Activated T-helper 17 cell treated with anti-CD3 and anti-CD28 coated beads, Interleukin-2, amount 50 U/mL, for 72 hours (primary cell): ENCODE measurements around the gene SCN5A. TPM values are rescaled to one million over a fixed set of nuclear protein-coding genes. Genes with fewer than 3 reads are reported as not detected.

ENCODE experiments used
- ATAC-seq: fragments of 150-1000 bp; cut with Tn5 transposase; replicated peaks from 2 replicates; pipeline ENCODE4 v1.10.0; 2021; ENCODE audit warnings: mild to moderate bottlenecking, moderate library complexity
- H3K27ac Mint-ChIP-seq: one replicate; pipeline ENCODE4 v1.8.0; 2022; ENCODE audit warnings: mixed read lengths
- H3K27me3 Mint-ChIP-seq: one replicate; pipeline ENCODE4 v1.8.0; 2022; ENCODE audit warnings: mixed read lengths
- H3K36me3 Mint-ChIP-seq: one replicate; pipeline ENCODE4 v1.8.0; 2022; ENCODE audit warnings: low read depth, mild to moderate bottlenecking, mixed read lengths
- H3K4me1 Mint-ChIP-seq: one replicate; pipeline ENCODE4 v1.8.0; 2022; ENCODE audit warnings: mixed read lengths
- H3K4me3 Mint-ChIP-seq: one replicate; pipeline ENCODE4 v1.8.0; 2022; ENCODE audit warnings: mild to moderate bottlenecking, mixed read lengths
- H3K9me3 Mint-ChIP-seq: one replicate; pipeline ENCODE4 v1.8.0; 2022; ENCODE audit warnings: mixed read lengths
- total RNA-seq, 2 donors: library from RNA; stranded (reverse); gene quantifications; one replicate each; pipeline ENCODE4 v1.2.3, GENCODE V29; 2022

The SCN5A gene
- total RNA-seq, 2 donors from 2014 or later = 0.35 to 0.85 TPM

DNA sequence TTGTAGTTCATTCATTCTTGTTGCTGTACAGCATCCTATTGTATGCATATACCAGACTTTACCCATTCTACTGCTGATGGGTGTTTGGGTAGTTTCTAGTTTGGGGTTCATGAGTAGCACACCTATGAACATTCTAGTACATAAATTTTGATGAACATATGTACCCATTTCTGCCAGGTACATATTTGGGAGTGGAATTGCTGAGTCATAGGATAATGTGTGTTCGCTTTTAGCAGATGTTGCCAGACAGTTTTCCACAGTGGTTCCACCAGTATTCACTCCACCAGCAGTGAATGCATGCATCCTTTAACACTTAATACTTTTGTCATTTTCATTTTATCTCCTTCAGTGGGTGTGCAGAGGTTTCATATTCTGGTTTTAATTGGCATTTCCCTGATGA is 3.4 kb upstream of the SCN5A start:
- H3K4me1 Mint-ChIP-seq = no peaks in the 10 kb centered on the region
- no peak for ATAC-seq
- H3K9me3 Mint-ChIP-seq = no peaks in the 10 kb centered on the region
- H3K27ac Mint-ChIP-seq = no peak overlapping the region
- H3K4me3 Mint-ChIP-seq = no peak overlapping the region
- no peaks in the 10 kb centered on the region for H3K36me3 Mint-ChIP-seq
- H3K27me3 Mint-ChIP-seq = peaks cover 12% of the 10 kb centered on the region

DNA sequence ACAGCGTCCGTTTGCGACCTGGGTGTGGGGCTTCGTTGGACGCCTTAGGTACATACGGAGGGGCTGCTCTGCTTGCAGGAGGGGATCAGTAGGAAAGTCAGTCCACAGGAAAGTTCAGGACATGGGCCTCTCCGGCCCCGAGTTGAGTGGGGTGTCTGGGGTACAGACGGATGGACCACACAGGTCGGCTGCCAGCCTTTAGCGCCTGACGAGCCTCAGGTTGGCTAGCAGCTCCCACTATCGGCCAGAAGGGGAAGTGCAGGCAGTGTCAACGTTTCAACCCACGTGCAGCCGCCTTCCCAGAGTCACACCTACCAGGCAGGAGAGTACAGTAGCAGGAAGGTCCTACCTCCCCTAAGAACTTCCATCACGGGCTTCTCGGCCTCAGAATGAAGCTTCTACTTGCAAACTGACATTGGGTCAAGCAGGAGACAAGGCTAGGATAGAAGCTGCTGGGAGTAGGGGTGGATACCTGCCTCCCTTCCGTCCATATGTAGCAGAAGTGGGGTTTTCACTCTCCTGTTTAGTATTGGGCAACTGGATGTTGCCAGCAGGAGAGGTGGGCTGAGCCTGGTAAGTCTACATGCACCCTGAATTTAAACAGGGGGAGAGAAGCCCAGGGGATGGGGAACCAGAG is 1.8 kb upstream of the SCN5A start:
- ATAC-seq = peak; percentile 55

DNA sequence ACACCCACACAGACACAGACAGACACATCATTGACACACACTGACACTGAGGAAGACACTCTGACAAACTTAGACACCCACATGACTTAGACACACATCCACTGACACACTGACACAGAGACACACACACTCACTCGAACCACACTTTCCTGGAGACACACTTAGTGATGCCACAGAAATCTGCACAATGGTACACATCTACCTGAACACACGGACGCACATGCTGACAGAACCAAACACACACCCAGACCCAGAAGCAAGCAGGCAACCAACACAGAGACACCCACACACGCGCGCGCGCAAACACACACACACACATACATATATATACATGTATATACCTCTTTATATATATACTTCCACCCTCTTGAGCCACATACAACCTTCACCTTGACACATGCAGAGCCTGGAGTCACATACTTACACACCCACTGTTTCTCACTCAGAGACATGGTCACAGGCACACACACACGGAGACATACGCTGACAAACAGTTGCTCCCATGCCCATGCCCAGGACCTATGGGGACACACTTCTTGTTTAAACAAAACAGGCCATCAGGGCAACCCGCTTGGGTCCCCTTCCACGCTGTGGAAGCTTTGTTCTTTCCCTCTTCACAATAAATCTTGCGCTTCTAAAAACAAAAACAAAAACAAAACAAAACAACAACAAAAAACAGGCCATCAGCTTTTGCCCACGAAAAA is 913 bp upstream of the SCN5A start:
- no peak overlapping the region for H3K4me3 Mint-ChIP-seq
- H3K36me3 Mint-ChIP-seq = no peaks in the 10 kb centered on the region
- no peaks in the 10 kb centered on the region for H3K9me3 Mint-ChIP-seq
- no peak for ATAC-seq
- H3K27me3 Mint-ChIP-seq = no peaks in the 10 kb centered on the region
- no peak overlapping the region for H3K27ac Mint-ChIP-seq
- no peaks in the 10 kb centered on the region for H3K4me1 Mint-ChIP-seq

More for the DNA sequence above, 1.8 kb upstream of the SCN5A start:
- Mint-ChIP-seq H3K27ac (no peak overlapping the region), H3K9me3 (no peaks in the 10 kb centered on the region), H3K27me3 (peaks cover 5% of the 10 kb centered on the region), H3K4me3 (no peak overlapping the region), H3K36me3 (no peaks in the 10 kb centered on the region), H3K4me1 (no peaks in the 10 kb centered on the region)

DNA sequence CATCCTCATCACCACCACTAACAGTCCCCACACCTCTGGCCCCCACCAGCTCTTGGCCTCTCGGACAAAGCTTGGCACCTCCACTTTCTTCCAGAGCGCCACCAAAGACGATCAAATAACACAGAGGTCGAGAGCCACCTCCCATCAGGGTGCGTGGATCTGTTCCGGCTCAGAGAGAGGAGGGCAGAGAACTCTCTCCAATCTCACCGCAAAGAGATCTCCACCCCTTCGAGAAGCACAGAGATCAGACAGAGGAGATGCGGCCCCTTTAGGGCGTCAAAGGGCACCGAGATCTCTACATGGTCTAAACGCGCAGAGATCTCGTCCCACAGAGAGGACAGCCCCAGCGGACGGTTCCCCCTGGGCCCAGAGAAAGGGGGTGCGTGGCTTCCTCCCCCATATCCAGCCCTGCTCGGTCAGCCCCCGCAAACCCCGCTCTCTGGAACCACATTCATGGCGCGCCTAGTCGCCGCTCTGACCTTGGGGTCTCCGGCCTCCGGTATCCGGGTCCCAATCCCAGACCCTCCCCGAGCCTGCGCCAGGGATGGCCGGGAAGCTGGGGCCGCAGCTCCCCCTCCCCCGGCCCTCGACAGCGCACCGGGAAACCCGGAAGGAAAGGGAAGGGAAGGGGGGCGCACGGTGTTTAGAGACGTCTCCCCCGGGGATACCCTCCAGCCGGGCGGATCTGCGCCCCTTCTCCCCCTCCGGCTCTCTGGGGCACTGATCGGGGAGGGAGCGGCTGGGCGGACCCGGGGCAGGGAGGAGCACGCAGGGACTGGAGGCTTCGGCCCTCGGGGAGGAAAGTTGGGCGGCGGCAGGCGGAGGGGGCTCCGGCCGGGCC is 608 bp downstream of the SCN5A start:
- Mint-ChIP-seq H3K27ac (no peak overlapping the region), H3K27me3 (no peaks in the 10 kb centered on the region), H3K4me3 (peak overlapping the region; percentile 52), H3K36me3 (no peaks in the 10 kb centered on the region), H3K4me1 (no peaks in the 10 kb centered on the region), H3K9me3 (no peaks in the 10 kb centered on the region)
- peak; percentile 18 for ATAC-seq

DNA sequence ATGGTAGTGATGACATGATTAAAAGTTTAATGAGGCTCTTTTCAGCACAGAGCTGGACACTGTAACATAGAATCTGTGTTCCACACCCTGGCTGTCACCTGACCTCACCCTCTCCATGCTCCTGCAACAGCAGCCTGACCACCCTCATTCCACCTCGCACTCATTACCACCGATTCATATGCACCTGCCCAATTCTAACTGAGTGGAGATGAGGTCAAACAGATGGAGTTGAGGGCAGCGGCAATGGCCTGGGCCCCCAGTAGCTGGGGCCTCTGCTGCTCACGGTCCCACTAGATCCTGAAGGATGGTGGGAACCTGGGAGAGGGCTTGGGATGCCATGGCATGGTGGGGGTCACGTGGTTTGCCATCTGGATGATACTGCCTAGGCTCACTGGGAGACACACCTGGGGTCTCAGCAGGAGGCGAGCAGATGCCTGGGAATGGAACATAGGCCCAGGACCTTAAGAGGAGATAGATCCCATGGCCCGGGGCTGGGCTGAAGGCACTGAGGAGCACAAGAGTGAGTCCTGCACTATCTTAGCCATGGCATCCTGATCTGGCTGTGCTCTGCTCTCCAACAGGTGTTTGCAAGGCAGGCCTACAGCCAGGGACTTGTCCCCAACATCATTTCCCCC is 1.3 kb downstream of the SCN5A start:
- no peak for ATAC-seq
- H3K36me3 Mint-ChIP-seq = no peaks in the 10 kb centered on the region
- H3K4me3 Mint-ChIP-seq = peak overlapping the region; percentile 52
- H3K4me1 Mint-ChIP-seq = no peaks in the 10 kb centered on the region
- no peaks in the 10 kb centered on the region for H3K9me3 Mint-ChIP-seq
- H3K27ac Mint-ChIP-seq = no peak overlapping the region
- no peaks in the 10 kb centered on the region for H3K27me3 Mint-ChIP-seq

DNA sequence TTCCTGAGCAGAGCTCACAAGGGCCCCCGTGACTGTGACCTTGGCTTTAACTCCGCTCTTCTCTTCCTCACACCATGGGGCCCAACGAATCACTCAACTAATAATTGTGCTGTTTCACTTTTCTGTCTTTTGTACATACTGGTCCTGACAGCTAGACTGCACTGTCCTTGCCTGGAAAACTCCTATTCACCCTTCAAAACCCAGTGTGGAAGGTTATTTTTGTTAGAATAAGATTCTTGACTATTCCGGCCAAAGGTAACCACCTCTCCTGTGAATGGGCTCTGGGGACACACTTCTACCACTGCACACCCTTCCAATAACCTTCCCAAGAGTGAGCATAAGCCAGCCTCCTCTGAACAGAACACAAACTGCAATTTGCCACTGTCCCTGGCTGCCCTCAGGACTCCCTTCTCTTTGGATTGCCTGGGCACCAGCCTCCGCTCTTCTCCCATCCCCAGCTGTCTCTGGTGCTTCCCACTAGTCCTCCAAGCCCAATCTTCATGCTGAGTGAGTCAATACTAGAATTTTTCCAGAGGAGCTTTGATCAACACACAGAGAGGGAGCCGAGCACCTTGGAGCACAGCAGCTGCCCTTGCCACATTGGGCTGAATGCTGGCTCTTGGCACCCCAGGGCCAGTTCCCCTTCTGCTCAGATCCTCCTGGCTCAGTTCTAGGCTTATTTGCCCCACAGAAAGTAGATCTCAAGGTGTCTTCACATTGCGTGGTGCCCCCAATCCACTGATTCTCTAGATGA is 2.1 kb downstream of the SCN5A start:
- Mint-ChIP-seq H3K27me3 (no peaks in the 10 kb centered on the region), H3K4me1 (no peaks in the 10 kb centered on the region), H3K27ac (no peak overlapping the region), H3K36me3 (no peaks in the 10 kb centered on the region), H3K4me3 (no peak overlapping the region), H3K9me3 (no peaks in the 10 kb centered on the region)
- no peak for ATAC-seq

DNA sequence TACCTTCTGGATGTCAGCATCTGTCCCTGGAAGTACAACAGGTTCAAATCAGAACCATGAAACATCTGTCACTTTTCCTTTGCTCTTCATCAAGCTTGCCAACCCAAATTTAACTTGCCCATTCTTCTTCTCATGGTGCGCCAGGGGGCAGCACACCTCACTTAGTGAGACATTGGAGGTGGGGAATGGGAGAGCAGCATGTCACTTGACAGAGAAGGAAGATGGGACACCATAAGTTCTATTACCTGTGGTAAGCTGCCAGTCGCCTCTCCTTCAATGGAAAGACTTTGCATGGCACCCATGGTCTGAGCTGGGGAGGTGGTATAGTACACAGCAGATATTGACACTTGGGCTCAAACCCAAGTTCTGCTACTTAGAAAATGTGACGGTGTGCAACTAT is 2.9 kb downstream of the SCN5A start:
- Mint-ChIP-seq H3K9me3 (no peaks in the 10 kb centered on the region), H3K27ac (no peak overlapping the region), H3K36me3 (no peaks in the 10 kb centered on the region), H3K4me3 (no peak overlapping the region), H3K27me3 (no peaks in the 10 kb centered on the region), H3K4me1 (no peaks in the 10 kb centered on the region)
- no peak for ATAC-seq

DNA sequence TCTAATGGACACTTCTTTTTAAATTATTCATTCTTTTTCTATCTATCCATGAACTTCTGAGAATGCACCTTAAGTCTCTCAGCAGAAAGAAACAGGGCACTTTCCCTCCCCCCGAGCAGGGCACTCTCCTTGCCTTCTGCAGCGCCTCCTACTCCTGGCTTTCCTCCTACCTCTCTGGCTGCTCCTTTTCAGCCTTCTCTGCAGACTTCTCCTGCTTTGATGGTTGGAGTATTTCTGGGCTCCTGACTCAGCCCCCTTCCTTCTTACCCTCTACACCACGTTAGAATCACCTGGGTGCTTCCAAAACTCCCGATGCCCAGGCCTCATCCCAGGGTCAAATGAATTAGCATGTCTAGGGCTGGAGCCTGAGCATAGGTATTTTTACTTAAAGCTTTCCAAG is 3.4 kb downstream of the SCN5A start:
- no peaks in the 10 kb centered on the region for H3K4me1 Mint-ChIP-seq
- no peaks in the 10 kb centered on the region for H3K9me3 Mint-ChIP-seq
- no peaks in the 10 kb centered on the region for H3K27me3 Mint-ChIP-seq
- no peaks in the 10 kb centered on the region for H3K36me3 Mint-ChIP-seq
- H3K27ac Mint-ChIP-seq = no peak overlapping the region
- ATAC-seq = no peak
- no peak overlapping the region for H3K4me3 Mint-ChIP-seq

DNA sequence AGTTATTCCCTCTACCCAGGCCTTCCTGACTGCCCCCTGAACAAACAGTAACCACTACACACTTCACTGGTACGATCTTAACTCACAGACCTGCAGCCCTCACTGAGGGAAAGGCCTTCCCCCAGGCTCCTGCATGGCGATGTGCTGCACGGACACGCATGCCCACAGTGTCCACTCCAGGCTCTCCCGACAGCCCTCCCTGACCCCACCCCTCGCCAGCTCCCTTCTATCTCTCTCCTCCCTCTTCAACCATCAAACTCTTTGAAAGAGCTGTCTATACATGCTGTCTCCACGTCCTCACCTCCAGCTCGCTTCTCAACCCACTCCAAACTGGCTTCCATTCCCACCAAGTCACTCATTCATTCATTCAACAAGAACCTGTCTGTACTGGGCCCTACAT is 3.9 kb downstream of the SCN5A start:
- Mint-ChIP-seq H3K36me3 (no peaks in the 10 kb centered on the region), H3K9me3 (no peaks in the 10 kb centered on the region), H3K27ac (no peak overlapping the region), H3K27me3 (no peaks in the 10 kb centered on the region), H3K4me1 (no peaks in the 10 kb centered on the region), H3K4me3 (no peak overlapping the region)
- no peak for ATAC-seq

DNA sequence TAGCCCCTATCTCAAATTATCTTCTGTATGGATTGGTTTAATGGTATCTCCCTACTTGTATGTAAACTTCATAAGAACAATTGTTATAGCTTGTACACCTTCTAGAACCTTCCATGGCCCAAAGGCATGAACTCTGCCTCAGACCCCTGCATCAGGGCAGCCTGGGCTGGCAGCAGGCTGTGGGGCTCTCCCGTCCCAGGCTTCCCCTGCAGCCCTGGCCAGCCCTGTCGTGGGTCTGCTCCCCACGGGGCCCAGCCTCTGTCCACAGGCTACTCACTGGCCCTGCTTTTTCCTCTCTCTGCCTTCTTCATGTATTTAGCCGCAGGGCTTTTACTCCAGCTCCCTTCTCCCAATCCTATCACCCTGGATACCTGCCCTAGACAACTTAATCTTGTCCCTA is 4.4 kb downstream of the SCN5A start:
- H3K27ac Mint-ChIP-seq = no peak overlapping the region
- ATAC-seq = no peak
- H3K4me3 Mint-ChIP-seq = no peak overlapping the region
- H3K4me1 Mint-ChIP-seq = no peaks in the 10 kb centered on the region
- H3K36me3 Mint-ChIP-seq = no peaks in the 10 kb centered on the region
- H3K9me3 Mint-ChIP-seq = no peaks in the 10 kb centered on the region
- H3K27me3 Mint-ChIP-seq = no peaks in the 10 kb centered on the region

DNA sequence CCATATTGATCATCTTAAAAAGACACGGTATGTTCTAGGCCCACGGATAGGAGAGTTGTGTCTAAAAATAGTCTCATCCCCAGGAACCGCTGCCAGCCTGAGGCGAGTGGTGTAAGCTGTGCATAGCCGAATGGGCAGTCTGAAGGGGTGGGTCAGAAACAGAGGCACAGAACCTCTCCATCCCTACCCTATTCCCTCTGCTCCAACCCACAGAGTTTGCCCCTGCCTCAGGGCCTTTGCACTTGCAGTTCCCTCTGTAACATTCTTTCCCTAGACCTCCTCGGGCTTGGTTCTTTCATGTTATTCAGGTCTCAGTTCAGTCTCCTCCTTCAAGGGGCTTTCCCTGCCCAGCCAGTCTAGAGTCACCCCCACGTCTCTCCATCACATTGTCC is 4.8 kb downstream of the SCN5A start:
- no peak for ATAC-seq
- Mint-ChIP-seq H3K27ac (no peak overlapping the region), H3K27me3 (no peaks in the 10 kb centered on the region), H3K9me3 (no peaks in the 10 kb centered on the region), H3K4me3 (no peak overlapping the region), H3K36me3 (no peaks in the 10 kb centered on the region), H3K4me1 (no peaks in the 10 kb centered on the region)

DNA sequence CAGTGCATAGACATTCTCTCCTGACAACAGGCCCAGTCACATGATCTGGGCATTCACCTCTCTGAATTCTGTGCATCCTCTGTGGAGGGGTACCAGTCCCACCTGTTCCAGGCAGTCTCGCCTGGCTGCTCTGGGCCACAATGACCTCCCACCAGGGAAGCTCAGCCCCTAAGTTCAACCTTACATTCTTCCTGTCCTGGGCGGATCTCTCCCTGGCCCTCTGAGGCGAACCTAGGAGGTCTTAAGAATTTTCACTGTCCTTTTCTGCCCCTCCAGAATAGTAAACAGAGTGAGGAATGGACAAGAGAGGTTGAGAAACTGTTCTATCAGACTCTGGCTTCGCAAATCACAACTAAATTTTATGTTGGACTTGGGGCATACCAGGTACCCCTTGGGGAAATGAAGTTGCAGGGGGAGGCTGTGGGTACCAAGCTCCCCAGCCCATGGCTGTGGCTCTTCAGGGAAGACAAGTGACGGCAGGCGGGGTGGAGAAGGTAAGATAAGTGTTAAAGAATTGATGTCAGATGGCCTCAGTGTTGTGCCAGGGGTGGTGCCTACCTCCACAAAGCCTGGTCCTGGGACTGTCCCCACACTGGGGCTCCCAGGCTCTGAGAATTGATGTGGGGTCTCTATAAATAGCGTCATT is 5.3 kb downstream of the SCN5A start:
- no peak for ATAC-seq
- Mint-ChIP-seq H3K27ac (no peak overlapping the region), H3K27me3 (no peaks in the 10 kb centered on the region), H3K36me3 (no peaks in the 10 kb centered on the region), H3K9me3 (no peaks in the 10 kb centered on the region), H3K4me3 (no peak overlapping the region), H3K4me1 (no peaks in the 10 kb centered on the region)

DNA sequence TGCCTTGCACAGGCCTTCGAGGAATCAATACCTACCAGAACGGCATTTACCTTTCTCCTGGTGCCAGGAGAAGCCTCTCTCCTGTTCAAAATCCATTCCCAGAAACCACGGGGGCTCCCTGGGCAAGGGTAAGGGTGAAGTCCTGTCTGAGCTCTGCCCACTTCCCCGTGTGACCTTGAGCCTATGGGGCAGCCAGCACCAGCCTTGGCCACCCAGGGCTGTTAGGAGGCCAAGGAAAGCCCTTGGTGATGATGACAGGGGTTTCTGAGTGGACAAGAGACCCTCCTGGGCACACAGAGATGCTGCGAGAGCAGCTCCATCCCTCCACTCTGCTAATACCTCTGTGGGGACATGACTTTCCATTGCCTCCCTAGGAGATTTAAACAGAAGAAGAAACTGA is 5.9 kb downstream of the SCN5A start:
- H3K27me3 Mint-ChIP-seq = no peaks in the 10 kb centered on the region
- no peak overlapping the region for H3K27ac Mint-ChIP-seq
- H3K9me3 Mint-ChIP-seq = no peaks in the 10 kb centered on the region
- H3K4me1 Mint-ChIP-seq = no peaks in the 10 kb centered on the region
- no peaks in the 10 kb centered on the region for H3K36me3 Mint-ChIP-seq
- no peak for ATAC-seq
- no peak overlapping the region for H3K4me3 Mint-ChIP-seq

DNA sequence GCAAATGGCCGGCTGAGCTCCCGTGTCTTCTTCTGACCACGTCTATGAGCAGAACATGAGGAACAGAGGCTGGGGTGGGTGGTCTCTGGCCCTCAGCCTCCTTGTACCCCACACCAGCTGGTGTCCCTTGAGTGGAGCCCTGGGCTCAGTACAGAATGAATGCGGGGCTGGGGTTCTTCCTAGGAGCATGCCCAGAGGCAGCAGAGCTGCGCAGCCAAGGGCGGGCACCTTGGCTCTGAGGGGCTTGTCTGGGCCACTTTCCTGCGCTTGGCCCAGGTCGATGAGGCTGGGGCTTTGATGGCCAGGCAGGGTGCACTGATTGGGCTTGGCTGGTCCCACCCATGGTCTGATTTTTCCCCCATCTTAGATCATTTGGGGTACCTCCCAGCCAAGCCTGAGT is 6.4 kb downstream of the SCN5A start:
- Mint-ChIP-seq H3K27ac (no peak overlapping the region), H3K4me3 (no peak overlapping the region), H3K36me3 (no peaks in the 10 kb centered on the region), H3K9me3 (no peaks in the 10 kb centered on the region), H3K4me1 (no peaks in the 10 kb centered on the region), H3K27me3 (no peaks in the 10 kb centered on the region)
- ATAC-seq = no peak
